HG02623 (cell line): Measurements from ENCODE around the gene GLRX.

Source experiments
- ATAC-seq: cut with Tn5 transposase; IDR thresholded peaks from one replicate; pipeline ENCODE4 v1.9.1; 2021; ENCODE audit warnings: moderate library complexity; ENCODE audit not compliant: unreplicated experiment

Gene GLRX

GRCh38 chr5:95810305-95811125, 12.0 kb downstream of the GLRX start:
- no peak for ATAC-seq

GRCh38 chr5:95809414-95809960, 13.0 kb downstream of the GLRX start:
- ATAC-seq, result no peak

- peak; percentile 100 for ATAC-seq
Measured at GRCh38 chr5:95808686-95809413, 13.7 kb downstream of the GLRX start.

GRCh38 chr5:95808013-95808685, 14.4 kb downstream of the GLRX start:
- peak; percentile 2 for ATAC-seq

- ATAC-seq, result no peak
Measured at GRCh38 chr5:95806687-95807086, 15.8 kb downstream of the GLRX start.

- no peak for ATAC-seq
Measured at GRCh38 chr5:95804736-95805539, 17.6 kb downstream of the GLRX start.

GRCh38 chr5:95803271-95804148, 19.0 kb downstream of the GLRX start:
- ATAC-seq, result no peak

- ATAC-seq, result no peak
Measured at GRCh38 chr5:95801961-95802360, 20.6 kb downstream of the GLRX start.

- no peak for ATAC-seq
Measured at GRCh38 chr5:95801532-95801931, 21.0 kb downstream of the GLRX start.

- ATAC-seq, result no peak
Measured at GRCh38 chr5:95800553-95800952, 22.0 kb downstream of the GLRX start.

GRCh38 chr5:95799191-95799835, 23.2 kb downstream of the GLRX start:
- no peak for ATAC-seq

GRCh38 chr5:95798545-95798944, 24.0 kb downstream of the GLRX start:
- no peak for ATAC-seq

- ATAC-seq, result no peak
Measured at GRCh38 chr5:95798048-95798447, 24.5 kb downstream of the GLRX start.

GRCh38 chr5:95797301-95797700, 25.2 kb downstream of the GLRX start:
- no peak for ATAC-seq

- ATAC-seq, result no peak
Measured at GRCh38 chr5:95794070-95794516, 28.4 kb downstream of the GLRX start.

GRCh38 chr5:95791751-95792150, 30.8 kb downstream of the GLRX start:
- no peak for ATAC-seq

GRCh38 chr5:95788493-95788892, 34.0 kb downstream of the GLRX start:
- no peak for ATAC-seq

GRCh38 chr5:95786821-95787418, 35.6 kb downstream of the GLRX start:
- no peak for ATAC-seq
